ENCODE measurements around the gene CIAO2B.
"Not testable (repeated sequence)": the region's sequence is repeated elsewhere in the genome, so short reads cannot be mapped to it uniquely, and the experiment has no call there.

The CIAO2B gene

DNA sequence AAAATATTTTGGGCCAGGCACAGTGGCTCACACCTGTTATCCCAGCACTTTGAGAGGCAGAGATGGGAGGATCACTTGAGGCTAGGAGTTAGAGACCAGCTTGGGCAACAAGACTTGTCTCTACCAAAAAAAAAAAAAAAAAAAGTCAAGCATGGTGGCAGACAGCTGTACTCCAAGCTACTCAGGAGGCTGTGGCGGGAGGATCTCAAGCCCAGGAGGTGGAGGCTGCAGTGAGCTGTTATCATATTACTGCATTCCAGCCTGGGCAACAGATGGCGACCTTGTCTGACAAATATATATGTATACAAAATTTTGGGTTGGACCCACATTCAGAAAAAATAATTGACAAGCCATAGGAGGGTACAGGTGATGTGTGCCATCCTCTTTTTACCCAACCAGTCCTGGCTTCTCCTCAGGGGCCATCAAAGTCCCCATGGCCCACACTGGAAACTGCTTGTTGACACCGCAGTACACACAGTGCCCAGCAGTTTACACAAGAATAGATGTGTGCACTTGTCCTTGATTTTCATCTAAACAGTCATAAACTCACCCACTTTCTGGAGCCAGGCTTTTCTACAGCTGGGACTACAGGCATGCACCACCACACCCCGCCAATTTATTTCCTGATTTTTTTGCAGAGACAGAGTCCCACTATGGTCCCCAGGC, 2.8 kb upstream of the CIAO2B start:
- no peak for DNase-seq

DNA sequence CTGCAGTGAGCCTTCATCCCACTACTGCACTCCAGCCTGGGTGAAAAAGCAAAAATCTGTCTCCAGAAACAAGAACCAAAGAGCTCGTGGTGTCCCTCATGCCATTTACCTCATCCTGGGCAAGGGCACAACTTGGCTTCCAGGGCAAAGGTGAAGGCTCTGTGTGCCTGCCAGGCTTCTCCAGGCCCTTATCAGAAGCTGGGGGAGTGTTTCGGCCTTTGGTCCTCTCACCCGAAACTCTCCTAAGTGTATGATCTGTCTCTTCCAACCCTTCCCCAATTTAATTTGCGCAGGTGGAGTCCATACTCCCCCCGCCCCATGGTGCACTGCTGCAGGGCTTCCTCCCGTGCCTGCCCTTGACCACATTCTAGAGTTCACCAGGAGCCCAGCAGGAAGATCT, 2.3 kb upstream of the CIAO2B start:
- DNase-seq, result no peak

DNA sequence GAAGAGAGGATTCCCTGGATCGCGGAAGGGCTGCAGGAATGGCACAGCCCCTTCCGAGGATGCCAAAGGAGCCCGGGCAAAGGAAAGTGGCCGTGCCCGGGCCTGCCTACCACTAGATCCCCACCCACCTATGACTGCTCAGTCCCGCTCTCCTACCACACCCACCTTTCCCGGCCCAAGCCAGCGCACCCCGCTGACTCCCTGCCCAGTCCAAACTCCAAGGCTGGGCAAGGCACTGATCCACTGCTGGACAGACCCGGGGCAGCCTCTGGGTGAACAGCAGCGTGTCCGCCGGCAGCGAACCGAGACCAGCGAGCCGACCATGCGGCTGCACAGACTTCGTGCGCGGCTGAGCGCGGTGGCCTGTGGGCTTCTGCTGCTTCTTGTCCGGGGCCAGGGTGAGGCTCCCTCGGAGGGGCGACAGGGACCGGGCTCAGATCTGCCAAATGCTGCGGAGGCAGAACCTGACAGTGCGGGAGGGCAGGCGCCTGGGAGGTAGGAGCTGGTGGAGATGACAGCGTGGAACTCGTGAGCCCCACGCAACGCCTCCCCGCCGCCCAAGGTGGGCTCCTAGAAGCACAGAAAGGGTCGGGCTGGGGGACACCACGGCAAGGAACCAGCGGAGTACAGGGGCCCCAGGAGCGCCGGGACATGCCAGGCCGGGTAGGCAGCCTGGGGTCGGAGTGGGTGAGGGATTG, 1.3 kb upstream of the CIAO2B start, which contains the start of gene CES2:
TSS of gene CES2 (plus strand) at position 203 of the 698 bp plus-strand sequence. CDS start at position 323, 120 bp downstream.
- no peak for DNase-seq

DNA sequence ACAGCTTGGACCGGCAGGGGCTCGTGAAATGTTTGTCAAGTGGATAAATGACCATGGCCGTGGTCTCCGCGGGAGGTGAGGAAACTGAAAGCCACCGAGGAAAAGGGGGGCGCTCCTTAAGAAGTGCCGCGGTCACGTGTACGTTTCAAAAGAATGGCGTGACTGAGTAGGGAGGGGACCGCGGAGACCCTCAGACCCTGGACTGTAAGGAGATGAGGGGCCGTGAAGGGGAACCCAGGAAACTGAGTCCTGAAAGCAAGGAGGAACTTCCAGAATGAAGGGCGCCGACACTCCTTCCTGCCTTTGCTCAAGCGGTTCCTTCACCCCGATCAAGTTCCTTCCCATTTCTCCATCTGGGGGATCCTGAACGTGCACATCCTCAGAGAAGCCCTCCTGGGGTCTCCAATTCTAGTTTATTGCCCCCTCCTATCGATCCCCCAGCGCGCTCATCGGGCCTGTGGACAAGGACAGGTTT, 674 bp upstream of the CIAO2B start:
- DNase-seq, result not testable (repeated sequence)

DNA sequence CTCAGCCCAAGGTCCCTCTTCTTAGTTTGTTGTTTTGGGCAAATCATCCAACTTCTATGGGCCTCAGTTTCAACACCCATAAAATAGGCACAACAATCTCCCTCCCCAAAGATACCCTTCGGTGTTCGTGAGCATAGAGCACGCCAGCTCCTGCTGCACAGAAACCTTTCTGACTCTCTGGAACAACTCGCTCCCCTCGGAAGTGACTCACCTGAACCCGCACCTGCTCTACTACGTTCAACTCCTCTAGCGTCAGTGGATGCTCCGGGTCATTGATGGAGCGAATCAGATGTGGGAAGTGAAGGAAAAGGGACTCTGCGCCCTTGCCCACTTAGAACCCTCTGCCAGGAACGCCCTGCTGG, 445 bp downstream of the CIAO2B start:
- no peak for DNase-seq

DNA sequence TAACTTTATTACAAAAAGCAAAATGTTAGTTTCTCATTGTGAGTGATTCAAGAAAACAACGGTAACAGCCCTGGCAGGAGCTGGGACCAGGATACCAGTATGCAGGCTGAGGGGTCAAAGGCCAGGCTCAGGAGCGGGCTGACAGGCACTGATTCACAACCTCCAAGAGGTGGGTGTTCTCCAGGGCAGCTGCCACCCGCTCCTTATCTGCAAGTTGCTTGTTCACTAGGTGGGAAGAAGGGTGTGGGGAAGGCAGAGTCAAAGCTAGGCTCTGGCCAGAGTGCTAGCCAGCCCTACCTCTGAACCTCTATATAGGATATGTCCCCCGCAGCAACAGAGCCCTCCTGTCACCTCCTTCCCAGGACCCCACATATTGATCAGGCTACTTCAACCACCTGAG, 2.1 kb downstream of the CIAO2B start:
- no peak for DNase-seq

DNA sequence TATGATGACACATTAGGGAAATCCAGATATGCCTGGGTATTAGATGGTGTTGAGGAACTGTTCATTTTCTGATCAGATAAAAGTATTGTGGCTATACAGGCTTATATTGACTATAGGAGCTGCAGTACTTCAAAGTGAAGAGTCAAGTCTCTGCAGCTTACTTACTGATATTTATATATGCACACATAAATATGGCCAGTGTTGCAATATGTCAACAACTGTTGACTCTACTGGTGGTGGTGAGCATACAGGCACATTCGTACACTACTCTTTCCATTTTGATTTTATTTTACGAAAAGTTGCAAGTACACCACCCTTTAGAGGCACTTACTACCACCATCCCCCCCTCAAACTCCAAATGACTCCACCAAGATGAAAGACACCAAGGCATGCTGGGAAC, 2.5 kb downstream of the CIAO2B start:
- no peak for DNase-seq

DNA sequence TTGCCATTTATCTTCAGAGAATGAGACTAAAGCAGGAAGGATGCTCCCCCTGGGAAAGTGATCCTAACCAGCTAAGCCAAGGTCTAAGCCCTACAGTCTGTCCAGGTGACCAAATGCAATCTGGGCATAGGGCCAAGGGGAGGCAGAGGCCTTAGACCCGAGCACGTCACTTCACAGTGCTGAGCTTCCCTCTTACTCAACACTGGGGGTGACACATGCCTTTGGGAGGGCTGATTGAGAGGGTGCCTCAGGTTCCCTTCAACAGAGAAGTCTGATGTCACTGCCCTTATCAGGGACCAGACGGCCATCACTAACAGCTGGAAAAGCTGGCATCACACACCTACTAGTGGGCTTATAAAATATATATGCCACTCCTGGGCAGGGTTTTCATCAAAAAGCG, 4.0 kb downstream of the CIAO2B start:
- no peak for DNase-seq

DNA sequence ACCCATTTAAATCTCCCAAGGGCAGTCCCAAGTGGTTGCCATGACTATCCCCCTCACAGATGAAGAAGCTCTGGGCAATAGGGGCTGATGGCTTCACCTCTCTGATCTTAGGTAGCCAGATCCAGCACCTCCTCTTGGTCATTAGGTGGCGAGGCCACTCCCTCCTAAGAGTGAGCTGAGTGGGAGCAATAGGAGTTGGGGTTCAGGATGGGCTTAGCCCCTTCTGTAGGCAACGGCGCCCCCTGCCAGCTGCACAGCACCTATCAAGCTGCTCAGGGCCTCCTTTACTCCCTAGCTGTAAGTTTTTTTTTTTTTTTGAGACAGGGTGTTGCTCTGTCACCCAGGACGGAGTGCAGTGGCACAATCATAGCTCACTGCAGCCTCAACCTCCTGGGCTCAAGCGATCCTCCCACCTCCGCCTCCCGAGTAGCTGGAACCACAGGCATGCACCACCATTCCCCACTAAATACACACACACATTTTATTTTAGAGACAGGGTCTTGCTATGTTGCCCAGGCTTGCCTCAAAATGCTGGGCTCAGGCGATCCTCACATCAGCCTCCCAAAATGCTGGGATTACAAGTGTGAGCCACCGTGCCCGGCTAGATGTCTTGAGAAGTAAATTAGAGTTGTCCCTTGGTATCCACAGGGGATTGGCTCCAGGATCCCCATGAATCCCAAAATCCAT, 5.4 kb downstream of the CIAO2B start:
- DNase-seq, result no peak

DNA sequence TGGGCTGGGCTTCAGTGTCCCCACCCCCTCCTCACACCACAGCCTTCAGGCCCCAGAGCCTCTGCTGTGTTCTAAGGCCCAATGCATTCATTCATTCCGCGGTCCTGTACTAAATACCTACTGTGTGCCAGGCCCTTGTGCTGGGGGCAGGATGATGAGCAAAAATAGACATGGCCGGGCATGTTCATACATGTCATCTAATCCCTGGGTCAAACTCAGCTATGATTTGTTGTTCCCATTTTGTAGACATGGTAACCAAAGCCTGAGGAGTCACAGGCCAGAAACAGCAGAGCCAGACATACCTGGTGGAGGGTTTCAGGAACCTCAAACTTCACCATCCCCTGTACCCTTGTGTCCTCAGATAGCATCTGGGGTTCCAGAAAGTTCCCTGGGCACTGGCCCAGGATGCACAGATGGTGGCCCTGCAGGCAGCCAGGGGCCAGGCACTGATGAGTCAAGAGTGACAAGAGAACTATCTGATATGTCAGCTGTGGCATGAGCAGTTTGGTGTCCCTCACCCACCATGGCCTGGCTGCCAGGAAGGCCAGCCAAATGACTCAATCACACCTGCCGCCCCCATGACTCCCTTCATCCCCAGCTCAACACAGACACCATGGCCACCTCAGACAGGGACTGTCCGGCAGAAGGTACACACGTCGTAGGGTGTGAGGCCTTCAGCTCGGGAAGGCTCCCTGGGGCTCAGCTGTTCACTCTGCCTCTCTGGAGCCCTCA, 6.1 kb downstream of the CIAO2B start:
- no peak for DNase-seq

DNA sequence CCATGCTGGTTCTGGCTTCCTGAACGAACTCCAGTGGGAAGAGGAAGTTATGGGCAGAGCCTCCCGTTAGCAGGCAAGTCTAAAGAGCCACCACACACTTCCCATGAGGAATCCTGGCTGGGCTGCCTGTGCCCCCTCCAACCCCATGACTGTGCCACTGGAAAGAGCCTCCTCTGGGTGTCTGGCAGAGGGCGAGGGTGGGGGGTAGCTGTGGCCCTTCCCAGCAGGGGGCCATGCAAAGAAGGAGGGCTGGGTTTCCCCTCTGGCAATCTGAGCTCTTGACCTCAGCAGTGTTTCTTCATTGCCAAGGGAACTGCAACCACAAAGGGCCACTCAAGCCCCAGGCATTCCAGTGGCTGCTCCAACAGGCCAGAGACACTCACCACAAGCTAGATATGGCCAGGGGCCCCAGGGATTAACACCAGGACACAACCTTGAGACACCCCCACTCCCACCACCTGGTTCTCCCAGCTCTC, 7.2 kb downstream of the CIAO2B start:
- DNase-seq, result no peak

DNA sequence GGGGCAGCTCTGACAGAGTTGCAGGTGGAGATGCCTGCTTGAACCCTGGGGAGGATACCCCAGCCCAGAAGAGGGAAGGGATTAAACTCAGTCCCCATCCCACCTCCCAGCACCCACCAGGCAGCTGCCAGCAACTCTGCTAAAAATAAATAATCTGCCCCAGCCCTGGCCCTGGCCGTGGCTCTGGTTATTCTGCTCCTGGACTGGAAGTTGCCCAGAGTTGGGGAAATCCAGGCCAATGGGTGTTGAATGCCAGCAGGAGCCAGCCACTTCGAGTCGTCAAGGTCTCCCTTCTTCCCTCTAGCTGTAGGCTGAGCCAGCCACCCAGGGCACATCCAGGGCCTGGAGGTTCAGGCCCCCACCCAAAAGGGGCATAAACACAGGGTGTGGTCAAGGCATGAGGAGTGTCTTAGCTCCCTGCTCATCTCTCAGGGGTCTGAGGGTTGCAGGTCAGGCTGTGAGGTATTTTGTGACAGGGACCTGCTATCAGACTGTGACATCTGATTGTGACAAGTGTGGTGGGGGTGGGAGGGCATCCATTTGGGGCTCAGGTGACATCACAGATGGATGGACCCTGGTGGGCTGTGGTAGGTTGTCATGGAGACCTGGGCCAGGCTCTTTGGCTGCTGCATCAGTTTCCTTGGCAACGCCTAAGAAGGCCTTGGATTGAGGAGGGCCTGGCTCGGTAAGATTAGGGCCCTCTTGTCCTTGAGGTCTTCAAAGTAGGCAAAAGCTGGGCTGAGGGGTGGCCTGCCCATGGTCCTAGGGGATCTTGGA, 7.8 kb downstream of the CIAO2B start:
- no peak for DNase-seq

DNA sequence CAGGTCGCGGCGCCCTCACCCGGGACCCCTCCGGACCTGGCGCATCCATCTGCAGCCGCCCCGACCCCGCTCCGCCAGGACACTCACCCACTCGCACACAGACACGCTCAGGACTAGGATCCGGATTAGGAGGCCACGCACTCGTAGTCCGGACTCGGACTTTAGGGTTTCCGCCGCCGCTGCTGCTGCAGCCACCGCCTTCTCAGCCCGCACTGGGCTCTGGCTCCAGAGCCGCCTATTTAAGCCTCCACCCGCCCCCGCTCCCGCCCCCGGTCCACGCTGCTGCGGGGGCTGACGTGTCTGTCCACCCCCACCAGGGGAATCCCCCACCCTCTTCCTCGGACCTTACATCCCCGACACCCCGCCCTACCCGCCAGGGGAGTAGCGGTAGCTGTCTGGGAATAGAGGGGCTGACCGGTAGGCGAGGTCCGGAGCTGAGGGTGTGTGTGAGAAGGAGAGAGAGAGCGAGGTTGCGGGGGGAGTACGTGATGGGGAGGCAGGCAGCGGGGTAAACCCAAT, 8.8 kb downstream of the CIAO2B start, which contains the start of gene RRAD:
TSS of gene RRAD (minus strand) at position 214 of the 519 bp plus-strand sequence. CDS start 356 bp downstream, outside the sequence.
- no peak for DNase-seq

DNA sequence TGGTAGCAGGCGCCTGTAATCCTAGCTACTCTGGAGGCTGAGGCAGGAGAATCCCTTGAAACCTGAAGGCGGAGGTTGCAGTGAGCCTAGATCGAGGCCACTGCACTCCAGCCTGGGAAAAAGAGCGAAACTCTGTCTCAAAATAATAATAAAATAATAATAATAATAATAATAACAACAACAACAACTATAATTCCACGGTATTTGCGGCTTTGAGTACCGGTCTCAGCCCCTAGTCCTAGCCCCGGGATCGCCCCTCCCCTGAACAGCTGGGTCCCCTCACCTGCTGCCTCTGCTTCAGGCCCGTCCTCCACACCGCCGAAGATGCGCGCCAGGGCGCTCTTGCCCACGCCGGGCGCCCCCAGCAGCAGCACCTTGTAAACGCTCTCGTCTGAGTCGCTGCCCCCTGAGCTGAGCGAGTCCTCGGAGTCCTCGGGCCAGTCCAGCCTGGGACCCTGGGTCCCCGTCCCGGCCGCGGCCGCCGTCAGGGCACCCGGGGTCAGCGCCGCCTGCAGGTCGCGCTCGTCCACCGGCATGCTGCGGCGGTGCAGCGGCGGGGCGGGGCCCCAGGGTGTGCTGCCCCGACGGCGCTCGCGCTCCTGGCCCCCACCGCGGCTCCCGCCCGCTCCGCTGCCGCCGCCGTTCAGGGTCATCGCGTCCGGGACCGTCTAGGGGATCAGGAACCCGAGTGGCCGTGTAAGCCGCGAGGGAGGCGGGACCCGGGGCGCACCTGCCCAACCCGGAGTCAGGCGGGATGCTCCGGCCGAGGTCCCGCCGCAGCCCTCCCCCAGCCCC, 9.5 kb downstream of the CIAO2B start:
- DNase-seq, result no peak

DNA sequence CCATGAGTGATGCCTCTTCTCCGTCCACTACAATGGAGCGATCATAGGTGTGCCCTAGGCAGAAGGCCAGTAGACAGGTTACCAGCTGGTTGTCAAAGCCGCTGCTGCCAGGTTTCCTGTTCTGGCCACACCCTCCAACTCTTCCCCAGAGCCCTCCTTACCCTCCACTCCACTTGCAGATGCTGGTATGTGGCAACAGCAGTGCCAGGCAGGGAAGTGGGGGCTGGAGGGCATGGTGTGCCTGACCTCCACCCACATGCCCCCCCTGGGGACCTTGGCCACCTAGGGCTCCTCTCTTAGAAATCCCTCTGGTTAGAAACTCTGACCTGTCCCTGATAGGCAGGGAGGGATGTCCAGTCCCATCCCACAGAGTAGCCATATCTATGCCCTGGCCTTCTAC, 10.3 kb downstream of the CIAO2B start:
- DNase-seq, result peak; percentile 24

DNA sequence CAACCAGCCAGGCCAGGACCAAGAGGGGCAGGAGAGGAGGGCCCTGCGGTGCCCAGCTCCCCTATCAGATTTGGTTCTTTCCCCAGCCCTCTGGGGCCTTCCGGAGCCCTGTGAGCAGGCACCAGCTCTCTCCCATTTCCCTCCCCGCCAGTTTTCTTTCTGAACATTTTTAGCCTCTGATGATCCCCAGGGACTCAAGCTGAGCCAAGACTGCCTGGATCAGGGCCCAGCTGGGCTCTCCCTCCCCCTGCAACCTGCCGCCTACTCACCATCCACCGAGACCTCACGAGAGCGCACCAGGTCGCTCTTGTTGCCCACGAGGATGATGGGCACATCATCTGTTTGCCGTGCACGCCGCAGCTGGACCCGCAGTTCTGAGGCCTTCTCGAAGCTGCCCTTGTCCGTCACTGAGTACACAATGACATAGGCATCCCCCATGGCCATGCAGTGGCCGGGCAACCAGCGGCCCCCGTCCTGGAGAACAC, 10.9 kb downstream of the CIAO2B start:
- no peak for DNase-seq

DNA sequence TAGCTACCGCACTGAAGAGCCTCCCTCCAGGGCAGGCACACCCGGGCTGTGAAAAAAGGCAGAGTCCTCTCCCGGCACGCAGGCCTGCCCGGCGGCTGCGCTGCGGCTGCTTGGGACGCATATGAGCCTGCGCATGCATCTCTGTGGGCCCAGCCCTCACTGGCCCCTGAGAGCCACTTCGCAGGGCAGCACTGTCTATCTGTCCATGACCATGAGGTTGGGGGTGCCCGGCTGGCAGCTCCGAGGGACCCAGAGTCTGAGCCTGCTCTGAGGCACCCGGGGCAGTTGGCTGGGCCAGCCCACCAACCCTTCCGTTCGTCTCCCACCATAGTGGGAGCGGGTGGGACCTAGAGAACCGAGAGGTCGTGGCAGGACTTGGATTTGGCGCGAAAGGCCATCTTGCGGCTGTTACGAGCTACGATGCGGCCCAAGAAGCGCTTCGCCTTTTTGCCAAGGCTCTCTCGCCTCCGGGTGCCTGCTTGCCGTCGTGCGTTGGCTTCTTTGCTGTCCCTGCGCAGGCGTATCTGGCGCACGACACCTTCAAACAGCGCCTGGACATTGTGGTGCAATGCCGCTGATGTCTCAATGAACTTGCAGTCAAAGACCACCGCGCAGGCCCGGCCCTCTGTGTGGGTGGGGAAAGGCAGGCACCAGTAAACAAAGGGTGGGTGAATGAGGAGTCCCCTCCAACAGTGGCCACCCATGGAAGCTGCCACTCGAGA, 12.3 kb downstream of the CIAO2B start:
- no peak for DNase-seq

DNA sequence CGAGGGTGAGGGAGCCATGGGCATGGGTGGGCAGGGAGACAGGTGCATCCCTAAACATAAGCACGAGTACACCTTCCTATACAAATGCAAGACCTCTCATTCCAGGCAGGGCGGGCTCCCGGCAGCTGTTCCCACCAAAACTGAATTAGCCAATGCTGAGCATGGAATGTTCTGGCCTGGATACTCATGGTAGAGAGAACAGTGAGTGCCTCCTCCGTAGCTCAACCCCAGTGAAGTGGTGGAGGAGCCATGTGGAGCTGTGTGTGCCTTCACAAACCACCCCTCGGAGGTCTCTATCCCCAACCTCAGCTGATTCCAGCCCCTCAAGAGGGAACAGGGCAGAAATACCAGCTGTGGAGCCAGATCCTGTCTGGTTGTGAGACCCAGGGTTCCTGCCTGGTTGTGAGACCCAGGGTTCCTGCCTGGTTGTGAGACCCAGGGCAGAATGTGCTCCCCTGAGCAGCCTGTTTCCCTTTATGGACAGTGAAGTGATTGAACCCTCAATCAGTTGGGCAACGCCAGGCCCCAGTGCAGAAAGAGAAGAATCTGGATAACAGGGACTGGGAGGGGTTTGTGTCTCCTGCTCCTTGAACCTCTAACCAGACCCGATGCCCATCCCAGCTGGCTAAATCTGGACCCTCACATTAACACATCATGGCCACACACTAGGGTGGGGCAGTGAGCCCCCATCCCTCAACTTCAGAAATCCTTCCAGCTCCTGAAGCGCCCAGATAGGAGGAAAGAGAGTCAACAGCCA, 13.1 kb downstream of the CIAO2B start:
- no peak for DNase-seq

DNA sequence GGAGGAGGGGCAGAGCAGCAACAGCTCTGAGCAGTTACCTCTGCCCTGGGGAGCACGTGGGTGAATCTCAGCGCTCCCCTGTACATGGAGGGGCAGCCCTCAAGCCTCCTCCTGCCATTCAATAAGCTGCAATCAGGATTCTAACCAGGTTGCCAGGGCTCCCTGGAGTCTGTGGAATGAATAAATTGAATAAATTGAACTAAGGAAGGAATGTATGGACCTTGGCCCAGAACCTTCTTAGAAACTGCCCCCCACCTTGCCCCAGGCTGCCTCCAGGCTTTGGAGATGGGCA, 14.0 kb downstream of the CIAO2B start:
- no peak for DNase-seq

All from NCI-H2029 treated with DMSO at 0.1 percent for 48 hours (cell line).